Activated naive CD8-positive, alpha-beta T cell treated with anti-CD3 and anti-CD28 coated beads for 36 hours (primary cell): ENCODE data around the gene SHFL. TPM values are rescaled to one million over a fixed set of nuclear protein-coding genes. Genes with fewer than 3 reads are reported as not detected.

Source experiments
- DNase-seq: peaks from one replicate; pipeline ENCODE4 v3.0.0; 2021
- H3K27ac Mint-ChIP-seq: one replicate; pipeline ENCODE4 v1.8.0; 2022; ENCODE audit warnings: mild to moderate bottlenecking, moderate library complexity, mixed read lengths
- H3K27me3 Mint-ChIP-seq: one replicate; pipeline ENCODE4 v1.8.0; 2022; ENCODE audit warnings: mild to moderate bottlenecking, mixed read lengths
- H3K36me3 Mint-ChIP-seq: one replicate; pipeline ENCODE4 v1.8.0; 2021; ENCODE audit warnings: mild to moderate bottlenecking, mixed read lengths
- H3K4me1 Mint-ChIP-seq: one replicate; pipeline ENCODE4 v1.8.0; 2021; ENCODE audit warnings: mixed read lengths
- H3K4me3 Mint-ChIP-seq: one replicate; pipeline ENCODE4 v1.8.0; 2022; ENCODE audit warnings: mild to moderate bottlenecking, moderate library complexity, mixed read lengths
- H3K9me3 Mint-ChIP-seq: one replicate; pipeline ENCODE4 v1.8.0; 2022; ENCODE audit warnings: mixed read lengths
- total RNA-seq, 2 experiments: library from RNA; stranded (reverse); gene quantifications; one replicate each; pipeline ENCODE4 v1.2.3, GENCODE V29; 2021

SHFL gene
- 10 to 100 TPM; 46.8 to 47.0 TPM for total RNA-seq

DNA sequence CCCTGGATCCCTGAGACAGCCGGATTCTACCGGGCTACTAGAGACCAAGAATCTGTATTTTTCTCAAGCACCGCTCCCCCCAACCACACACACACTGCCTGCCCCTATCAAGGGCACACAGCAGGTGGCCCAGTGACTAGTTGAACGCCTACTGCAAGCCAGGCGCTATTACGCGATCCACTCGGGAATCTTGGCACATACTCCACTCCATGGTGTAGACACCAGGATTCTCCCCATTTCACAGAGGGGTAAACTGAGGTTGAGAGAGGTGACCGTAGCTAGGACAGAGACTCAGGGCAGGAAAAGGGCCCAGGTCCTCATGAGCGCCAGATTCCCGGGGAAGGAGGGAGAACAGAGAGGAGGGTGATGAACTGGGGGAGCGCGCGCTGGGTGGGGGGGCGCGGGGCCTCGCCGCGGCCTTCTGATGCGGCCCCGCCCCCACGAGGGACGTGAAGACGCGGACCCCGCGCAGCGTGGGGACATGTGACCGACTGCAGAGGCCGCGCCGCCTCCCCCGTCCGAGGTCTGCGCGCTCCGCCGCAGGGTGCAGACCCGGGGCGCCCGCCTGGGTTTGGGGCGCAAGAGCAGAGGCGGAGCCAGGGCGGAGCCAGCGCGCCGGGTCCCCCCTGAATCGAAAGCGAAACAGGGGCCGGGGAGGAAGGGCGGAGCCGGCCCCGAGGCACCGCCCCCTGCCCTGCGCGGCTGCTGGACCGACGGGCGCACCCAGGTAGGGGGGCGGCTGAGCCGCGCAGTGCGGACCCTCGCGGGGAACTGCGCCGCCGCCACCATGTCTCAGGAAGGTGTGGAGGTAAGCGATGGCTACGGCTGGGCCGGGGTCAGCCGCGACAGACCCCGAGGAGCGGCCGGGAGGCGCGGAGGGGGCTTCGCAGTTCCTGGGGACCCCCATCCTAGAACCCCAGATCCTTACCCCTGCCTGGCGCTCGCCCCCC is at the start of gene SHFL:
Gene SHFL (plus strand): TSS at position 677 of the 950 bp plus-strand sequence. CDS start 111 bp downstream, at position 788.
- H3K27ac Mint-ChIP-seq = peak within 1 kb of the TSS; percentile 80
- no peaks in the 10 kb centered on the region for H3K9me3 Mint-ChIP-seq
- H3K36me3 Mint-ChIP-seq = peaks cover 20% of the 10 kb centered on the region
- H3K4me3 Mint-ChIP-seq = peak within 1 kb of the TSS; percentile 83
- DNase-seq = peak; percentile 89
- peaks cover 13% of the 10 kb centered on the region for H3K4me1 Mint-ChIP-seq
- H3K27me3 Mint-ChIP-seq = no peaks in the 10 kb centered on the region

DNA sequence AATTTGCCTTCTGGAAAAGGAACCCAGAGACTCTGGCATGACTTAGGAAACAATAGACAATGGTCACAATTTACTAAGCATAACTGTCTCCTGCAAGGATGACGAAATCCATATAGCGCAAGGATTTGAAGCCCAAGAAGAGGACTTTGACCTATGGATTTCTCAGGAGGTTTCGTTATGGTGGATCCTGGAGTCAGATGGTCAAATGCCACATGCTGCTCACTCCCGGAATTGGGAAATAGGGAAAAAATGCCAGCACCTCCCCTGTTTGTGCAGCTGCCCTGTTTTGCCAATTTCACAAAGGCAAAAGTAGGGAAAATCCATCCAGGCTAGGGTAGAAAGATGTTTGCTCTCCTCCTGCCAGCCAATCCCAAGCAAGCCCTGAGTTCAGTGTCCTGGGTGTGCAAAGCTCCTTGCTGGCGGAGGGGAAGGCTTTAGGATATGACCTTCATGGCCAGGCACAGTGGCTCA is 49.5 kb upstream of the SHFL start:
- Mint-ChIP-seq H3K27ac (no peak overlapping the region), H3K4me1 (no peaks in the 10 kb centered on the region), H3K4me3 (no peak overlapping the region), H3K27me3 (peaks cover 26% of the 10 kb centered on the region), H3K9me3 (peaks cover 3% of the 10 kb centered on the region), H3K36me3 (no peaks in the 10 kb centered on the region)
- DNase-seq = no peak

DNA sequence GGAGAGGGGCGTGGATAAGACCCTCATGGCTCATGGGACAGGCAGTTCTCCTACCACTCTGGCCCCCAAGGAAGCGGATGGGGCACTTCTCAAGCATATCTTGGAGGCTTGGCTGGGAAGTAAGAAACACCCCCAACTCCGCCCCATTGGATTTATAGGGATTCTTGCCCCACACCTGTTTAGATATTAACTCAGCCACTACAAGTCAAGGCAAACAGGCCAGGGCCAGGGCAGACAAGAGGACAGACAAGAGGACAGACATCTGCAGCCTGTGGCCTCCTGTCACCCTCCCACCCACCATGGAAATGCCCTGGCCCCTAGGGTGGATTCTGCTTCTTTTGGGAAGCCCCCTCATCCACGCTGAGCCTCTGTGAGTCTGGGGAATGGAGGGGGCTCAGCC is 48.8 kb upstream of the SHFL start:
- DNase-seq = no peak
- Mint-ChIP-seq H3K4me3 (no peak overlapping the region), H3K9me3 (peaks cover 8% of the 10 kb centered on the region), H3K27ac (no peak overlapping the region), H3K27me3 (peaks cover 23% of the 10 kb centered on the region), H3K36me3 (peaks cover 3% of the 10 kb centered on the region), H3K4me1 (no peaks in the 10 kb centered on the region)

DNA sequence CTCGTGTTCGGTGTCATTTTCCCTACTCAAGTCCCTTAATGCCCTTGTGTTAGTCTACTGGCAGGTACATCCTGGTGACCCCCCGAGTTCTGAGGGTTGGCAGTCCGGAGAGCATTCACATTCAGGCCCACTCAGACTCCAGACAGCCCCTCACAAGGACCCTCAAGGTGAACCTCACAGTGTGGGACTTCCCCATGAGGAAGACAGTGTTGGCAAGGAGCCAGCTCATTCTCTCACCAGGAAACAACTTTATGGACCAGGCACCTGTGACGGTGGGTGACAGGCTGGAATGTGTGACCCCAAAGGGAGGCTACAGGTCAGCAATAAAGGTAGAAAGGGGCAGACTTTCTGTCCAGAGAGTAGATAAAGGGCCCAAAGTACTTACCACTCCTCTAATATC is 48.3 kb upstream of the SHFL start:
- Mint-ChIP-seq H3K27me3 (peaks cover 18% of the 10 kb centered on the region), H3K36me3 (peaks cover 6% of the 10 kb centered on the region), H3K4me1 (no peaks in the 10 kb centered on the region), H3K27ac (no peak overlapping the region), H3K4me3 (no peak overlapping the region), H3K9me3 (peaks cover 13% of the 10 kb centered on the region)
- DNase-seq = no peak

DNA sequence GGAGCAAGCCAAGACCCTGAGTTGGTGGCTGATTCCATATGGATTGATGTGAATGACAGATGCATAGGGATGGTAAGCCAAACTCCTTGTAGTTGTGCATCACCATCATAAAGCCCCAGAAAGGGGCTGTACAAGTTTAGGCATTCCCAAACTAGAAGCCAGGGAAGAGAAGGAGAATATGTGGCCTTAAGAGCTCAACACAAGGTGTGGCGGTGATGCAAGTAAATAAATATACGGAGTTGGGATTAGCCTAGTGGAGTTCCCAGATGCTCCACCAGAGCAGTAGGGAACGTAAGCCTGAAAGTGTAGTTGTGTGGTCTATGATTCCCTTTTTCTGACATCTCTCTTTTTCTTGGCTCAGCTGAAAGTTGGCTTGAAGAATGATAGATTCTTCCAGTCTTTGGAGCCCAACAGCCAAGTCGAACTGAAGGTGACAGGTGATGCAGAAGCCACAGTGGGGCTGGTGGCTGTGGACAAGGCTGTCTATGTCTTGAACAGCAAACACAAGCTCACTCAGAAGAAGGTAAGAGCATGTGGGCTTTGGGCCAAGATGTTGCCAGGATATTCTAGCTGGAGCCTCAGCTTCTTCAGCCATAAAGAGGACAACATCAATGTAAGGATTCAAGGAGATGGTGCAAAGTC is 42.7 kb upstream of the SHFL start:
- no peak for DNase-seq
- Mint-ChIP-seq H3K4me1 (no peaks in the 10 kb centered on the region), H3K4me3 (no peak overlapping the region), H3K9me3 (peaks cover 28% of the 10 kb centered on the region), H3K27ac (no peak overlapping the region), H3K36me3 (peaks cover 11% of the 10 kb centered on the region), H3K27me3 (peaks cover 20% of the 10 kb centered on the region)

DNA sequence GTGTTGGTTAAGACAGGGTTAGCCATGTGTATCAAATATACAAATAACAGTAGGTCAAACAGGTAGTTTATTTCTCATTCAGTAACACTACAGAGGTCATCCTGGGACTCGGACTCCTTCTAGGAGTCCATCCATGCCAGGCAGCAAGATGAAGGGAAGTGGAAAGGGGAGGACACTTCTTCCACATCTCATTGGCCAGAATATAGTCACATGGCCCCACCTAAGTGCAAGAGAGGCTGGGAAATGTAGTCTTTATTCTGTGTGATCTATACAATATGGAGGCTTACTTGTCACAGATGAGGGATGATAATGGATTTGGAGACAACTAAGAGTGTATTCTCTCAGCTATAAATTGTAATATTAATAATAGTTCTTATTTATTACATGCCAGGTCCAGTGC is 41.7 kb upstream of the SHFL start:
- no peaks in the 10 kb centered on the region for H3K4me1 Mint-ChIP-seq
- H3K9me3 Mint-ChIP-seq = peaks cover 27% of the 10 kb centered on the region
- H3K27ac Mint-ChIP-seq = no peak overlapping the region
- no peak overlapping the region for H3K4me3 Mint-ChIP-seq
- no peak for DNase-seq
- peaks cover 19% of the 10 kb centered on the region for H3K27me3 Mint-ChIP-seq
- H3K36me3 Mint-ChIP-seq = peaks cover 11% of the 10 kb centered on the region

DNA sequence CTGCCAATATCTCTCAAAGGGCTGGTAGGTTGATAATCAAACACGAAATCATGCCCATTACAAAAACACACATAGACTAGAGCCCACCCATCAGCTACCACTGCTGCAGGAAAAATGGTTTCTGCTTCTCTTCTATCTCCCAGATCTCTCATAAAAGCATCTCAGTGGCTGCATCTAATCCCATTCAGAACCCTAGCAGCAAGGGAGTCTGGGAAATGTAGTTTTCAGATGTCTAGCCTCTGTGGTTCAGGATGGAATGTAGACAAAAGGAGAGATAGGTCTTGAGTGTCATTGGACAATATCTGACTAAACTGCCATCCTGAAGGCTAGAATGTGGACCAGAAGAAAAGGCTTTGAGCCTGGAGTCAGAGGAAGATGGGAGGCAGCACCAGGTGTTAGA is 40.7 kb upstream of the SHFL start:
- H3K9me3 Mint-ChIP-seq = peaks cover 27% of the 10 kb centered on the region
- no peak overlapping the region for H3K4me3 Mint-ChIP-seq
- peaks cover 19% of the 10 kb centered on the region for H3K27me3 Mint-ChIP-seq
- peaks cover 11% of the 10 kb centered on the region for H3K36me3 Mint-ChIP-seq
- DNase-seq = no peak
- H3K4me1 Mint-ChIP-seq = no peaks in the 10 kb centered on the region
- no peak overlapping the region for H3K27ac Mint-ChIP-seq

DNA sequence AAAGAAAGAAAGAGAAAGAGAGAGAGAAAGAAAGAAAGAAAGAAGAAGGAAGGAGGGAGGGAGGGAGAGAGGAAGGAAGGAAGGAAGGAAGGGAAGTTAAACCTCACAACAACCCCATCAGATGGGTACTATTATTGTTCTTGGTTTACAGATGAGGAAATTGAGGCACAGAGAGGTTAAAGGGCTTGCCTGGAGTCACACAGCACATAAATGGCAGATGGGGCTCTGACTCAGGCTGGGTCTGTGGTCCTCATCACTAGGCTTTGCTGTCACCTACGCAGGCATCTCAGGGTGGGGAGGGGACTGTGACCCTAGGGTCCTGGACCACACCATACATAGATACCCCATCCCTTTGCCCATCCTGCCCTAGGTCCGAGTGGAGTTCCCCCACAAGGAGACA is 36.5 kb upstream of the SHFL start:
- H3K36me3 Mint-ChIP-seq = no peaks in the 10 kb centered on the region
- no peak overlapping the region for H3K4me3 Mint-ChIP-seq
- peaks cover 14% of the 10 kb centered on the region for H3K27me3 Mint-ChIP-seq
- H3K4me1 Mint-ChIP-seq = no peaks in the 10 kb centered on the region
- H3K27ac Mint-ChIP-seq = no peak overlapping the region
- DNase-seq = no peak
- peaks cover 5% of the 10 kb centered on the region for H3K9me3 Mint-ChIP-seq

DNA sequence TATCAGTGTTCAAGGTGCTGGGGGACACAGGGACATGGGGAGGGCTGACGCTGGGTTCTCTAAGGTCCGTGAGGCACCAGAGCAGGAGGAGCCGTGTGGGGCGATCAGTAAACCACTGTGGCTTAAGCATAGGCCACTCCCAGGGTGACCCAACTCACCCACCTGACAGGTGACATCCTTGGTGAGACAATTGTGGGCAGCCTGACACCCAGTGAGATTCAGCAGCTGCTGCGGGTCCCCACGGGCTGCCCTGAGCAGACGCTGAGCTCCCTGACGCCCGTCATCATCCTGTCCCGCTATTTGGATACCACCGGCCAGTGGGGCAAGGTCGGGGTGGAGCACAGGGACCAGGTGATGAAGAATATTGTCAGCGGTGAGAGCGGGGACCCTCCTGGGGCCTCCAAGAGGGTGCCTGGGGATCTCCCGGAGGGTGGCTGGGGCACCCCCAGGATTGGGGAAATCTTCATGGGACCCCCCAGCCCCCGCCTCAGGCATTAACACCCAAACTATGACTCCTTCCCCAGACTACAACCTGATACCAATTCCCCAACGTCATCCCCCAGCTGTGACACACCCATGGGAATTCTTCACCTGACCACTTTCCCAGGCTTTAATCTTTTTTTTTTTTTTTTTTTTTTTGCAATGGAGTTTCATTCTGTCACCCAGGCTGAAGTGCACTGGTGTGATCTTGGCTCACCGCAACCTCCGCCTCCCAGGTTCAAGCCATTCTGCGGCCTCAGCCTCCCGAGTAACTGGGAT is 33.3 kb upstream of the SHFL start:
- no peaks in the 10 kb centered on the region for H3K36me3 Mint-ChIP-seq

DNA sequence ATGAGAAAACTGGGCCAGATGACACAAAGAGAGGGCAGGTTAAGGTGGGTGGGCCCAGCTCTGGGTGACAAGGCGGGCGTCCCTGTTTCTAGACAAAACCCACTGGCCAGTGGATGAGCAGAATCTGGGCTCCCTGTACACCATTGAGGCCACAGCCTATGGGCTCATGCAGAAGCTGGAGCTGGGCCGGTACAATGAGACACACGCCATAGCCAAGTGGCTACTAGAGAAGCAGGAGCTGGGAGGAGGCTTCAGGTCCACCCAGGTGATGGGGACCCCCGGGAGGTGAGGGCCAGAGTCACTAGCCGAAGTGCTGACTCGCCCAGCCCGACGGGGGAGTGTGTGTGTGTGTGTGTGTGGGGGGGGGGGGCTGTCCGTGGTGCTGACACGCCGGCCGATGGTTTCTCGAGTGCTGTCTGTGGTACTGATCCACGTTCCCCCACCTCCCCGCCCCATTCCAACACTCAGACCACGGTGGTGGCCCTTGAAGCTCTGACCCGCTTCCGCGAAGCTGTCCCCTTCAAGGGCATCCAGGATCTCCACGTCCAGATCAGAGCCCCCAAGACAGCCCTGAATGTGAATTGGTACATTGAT is 24.3 kb upstream of the SHFL start:
- DNase-seq = no peak
- Mint-ChIP-seq H3K4me3 (no peak overlapping the region), H3K9me3 (no peaks in the 10 kb centered on the region), H3K27me3 (peaks cover 22% of the 10 kb centered on the region), H3K27ac (no peak overlapping the region), H3K36me3 (no peaks in the 10 kb centered on the region), H3K4me1 (no peaks in the 10 kb centered on the region)

More for the DNA sequence above, 33.3 kb upstream of the SHFL start:
- Mint-ChIP-seq H3K4me1 (no peaks in the 10 kb centered on the region), H3K9me3 (peaks cover 1% of the 10 kb centered on the region), H3K27me3 (peaks cover 9% of the 10 kb centered on the region), H3K4me3 (no peak overlapping the region), H3K27ac (no peak overlapping the region)
- no peak for DNase-seq

DNA sequence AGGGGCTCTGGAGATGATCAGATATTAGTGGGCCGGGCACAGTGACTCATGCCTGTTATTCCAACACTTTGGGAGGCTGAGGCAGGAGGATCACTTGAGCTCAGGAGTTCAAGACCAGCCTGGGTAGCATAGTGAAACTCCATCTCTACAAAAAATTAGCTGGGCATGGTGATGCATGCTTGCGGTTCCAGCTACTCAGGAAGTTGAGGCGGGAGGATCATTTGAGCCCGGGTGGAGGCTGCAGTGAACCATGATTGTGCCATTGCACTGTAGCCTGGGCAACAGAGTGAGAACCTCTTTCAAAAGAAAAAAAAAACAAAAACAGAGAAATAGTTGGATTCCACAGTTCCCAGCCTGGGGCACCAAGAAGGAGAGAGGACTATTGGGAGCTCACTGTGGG is 17.9 kb upstream of the SHFL start:
- H3K27ac Mint-ChIP-seq = no peak overlapping the region
- no peak for DNase-seq
- H3K27me3 Mint-ChIP-seq = peaks cover 4% of the 10 kb centered on the region
- H3K4me3 Mint-ChIP-seq = no peak overlapping the region
- no peaks in the 10 kb centered on the region for H3K9me3 Mint-ChIP-seq
- H3K4me1 Mint-ChIP-seq = peaks cover 2% of the 10 kb centered on the region
- no peaks in the 10 kb centered on the region for H3K36me3 Mint-ChIP-seq

DNA sequence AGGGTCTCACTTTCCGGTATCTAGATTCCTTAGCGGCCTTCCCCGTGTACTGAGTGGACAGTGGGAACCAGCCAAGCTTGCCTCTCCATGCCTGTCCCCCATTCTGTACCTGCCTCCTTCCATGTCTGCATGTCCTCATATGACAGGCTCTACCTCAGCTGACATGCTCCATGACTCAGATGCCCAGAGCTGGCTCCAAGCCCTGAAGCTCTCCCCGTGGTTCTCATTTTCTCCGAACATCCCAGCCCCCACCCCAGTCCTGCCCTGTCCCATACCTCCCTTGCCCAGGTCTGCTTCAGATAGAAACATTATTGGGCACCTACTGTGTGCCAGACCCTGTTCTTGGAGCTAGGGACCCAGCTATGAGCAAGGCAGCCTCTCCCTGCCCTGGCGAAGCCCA is 17.1 kb upstream of the SHFL start:
- Mint-ChIP-seq H3K36me3 (no peaks in the 10 kb centered on the region), H3K4me1 (peaks cover 2% of the 10 kb centered on the region), H3K4me3 (no peak overlapping the region), H3K27ac (no peak overlapping the region), H3K9me3 (peaks cover under 1% of the 10 kb centered on the region), H3K27me3 (peaks cover 4% of the 10 kb centered on the region)
- no peak for DNase-seq

DNA sequence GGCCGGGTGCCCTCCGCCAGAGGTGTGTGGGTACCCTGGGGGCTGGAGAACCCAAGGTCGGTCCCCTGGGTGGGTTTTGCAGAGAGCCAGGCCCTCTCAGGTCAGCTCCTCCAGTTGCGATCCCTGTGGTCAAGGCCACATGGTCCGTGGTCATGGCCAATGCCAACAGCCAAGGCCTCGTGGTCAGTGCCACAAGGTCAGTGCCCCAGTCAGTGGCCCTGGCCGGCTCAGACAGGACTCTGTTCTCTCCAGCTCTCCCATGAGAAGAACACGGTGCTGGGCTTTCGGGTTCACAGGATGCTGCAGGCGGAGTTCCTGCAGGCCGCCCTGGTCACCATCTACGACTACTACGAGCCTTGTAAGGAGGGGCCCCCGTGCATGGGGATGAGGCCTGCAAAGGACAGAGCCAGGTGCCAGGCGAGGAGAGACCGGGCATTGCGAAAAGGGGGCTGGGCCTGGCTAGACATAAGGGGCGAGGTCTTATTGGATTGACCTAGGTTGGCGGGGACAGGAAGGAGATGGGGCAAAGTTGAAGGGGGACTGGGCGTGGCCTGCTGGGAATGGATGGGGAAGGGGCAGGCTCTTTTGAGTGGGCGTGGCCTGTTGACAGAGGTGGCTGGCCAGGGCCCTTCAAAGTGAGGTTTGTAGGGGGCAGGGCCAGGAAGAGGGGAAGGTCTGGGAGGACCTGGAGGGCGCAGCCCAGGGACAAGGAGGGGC is 15.2 kb upstream of the SHFL start:
- Mint-ChIP-seq H3K9me3 (peaks cover 2% of the 10 kb centered on the region), H3K4me1 (peaks cover 2% of the 10 kb centered on the region), H3K27me3 (no peaks in the 10 kb centered on the region), H3K36me3 (no peaks in the 10 kb centered on the region), H3K4me3 (no peak overlapping the region), H3K27ac (no peak overlapping the region)
- DNase-seq = no peak

DNA sequence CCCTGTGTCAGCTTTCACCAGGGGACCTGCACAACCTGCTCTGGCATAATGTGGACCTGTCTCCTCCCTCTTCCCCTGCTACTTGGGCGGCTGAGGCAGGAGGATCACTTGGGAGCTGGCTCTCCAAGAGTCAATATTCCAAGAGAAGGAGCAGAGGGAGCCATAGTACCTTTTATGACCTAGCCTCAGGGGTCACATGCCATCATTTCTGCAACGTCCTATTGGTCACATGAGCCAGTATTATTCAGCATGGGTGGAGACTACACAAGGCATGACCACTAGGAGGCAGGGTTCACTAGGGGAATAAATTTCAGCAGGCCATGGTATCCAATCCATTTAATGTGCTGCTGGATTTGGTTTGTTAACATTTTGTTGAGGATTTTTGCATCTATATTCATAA is 12.0 kb upstream of the SHFL start:
- Mint-ChIP-seq H3K36me3 (no peaks in the 10 kb centered on the region), H3K9me3 (peaks cover 2% of the 10 kb centered on the region), H3K4me1 (no peaks in the 10 kb centered on the region), H3K27ac (no peak overlapping the region), H3K4me3 (no peak overlapping the region), H3K27me3 (peaks cover 8% of the 10 kb centered on the region)
- DNase-seq = peak; percentile 36
